T follicular helper cell (primary cell): ENCODE measurements around the gene BCL11B.

Experiments
- DNase-seq: peaks from one replicate; pipeline ENCODE4 v3.0.0-alpha.2; 2020; ENCODE audit warnings: low read depth

BCL11B gene

GRCh38 chr14:99159341-99160340 is 112.4 kb downstream of the BCL11B start:
- no peak for DNase-seq

GRCh38 chr14:99158646-99159165 is 113.3 kb downstream of the BCL11B start:
- DNase-seq = no peak

GRCh38 chr14:99158150-99158549 is 113.8 kb downstream of the BCL11B start:
- DNase-seq = no peak

DNA sequence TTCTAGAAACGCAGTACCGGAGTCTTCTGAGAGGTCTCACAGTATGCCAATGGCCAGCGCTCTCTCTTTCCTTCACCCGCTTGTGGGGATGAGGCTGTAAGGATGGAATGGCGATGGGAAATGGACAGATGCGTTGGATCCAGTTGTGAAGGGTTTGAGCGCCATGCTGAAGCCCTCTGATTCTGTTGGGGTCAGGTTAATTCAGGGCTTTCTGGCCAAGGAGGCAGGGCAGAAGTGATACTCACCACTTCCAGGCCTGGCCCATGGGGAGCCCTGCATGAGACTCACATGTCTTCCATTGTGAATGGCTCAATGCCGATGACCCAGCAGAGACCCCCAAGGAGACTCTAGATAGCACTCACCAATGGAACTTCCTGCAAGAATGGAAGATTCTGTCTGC is 114.3 kb downstream of the BCL11B start:
- DNase-seq = no peak

- no peak for DNase-seq
These were observed 114.8 kb downstream of the BCL11B start for GRCh38 chr14:99157246-99157645.

- DNase-seq = no peak
These were observed 115.2 kb downstream of the BCL11B start for GRCh38 chr14:99156814-99157213.

- no peak for DNase-seq
These were observed 115.9 kb downstream of the BCL11B start for GRCh38 chr14:99156090-99156425.

- DNase-seq = no peak
These were observed 116.6 kb downstream of the BCL11B start for GRCh38 chr14:99155173-99156089.

GRCh38 chr14:99150236-99150635 is 121.8 kb downstream of the BCL11B start:
- no peak for DNase-seq

DNA sequence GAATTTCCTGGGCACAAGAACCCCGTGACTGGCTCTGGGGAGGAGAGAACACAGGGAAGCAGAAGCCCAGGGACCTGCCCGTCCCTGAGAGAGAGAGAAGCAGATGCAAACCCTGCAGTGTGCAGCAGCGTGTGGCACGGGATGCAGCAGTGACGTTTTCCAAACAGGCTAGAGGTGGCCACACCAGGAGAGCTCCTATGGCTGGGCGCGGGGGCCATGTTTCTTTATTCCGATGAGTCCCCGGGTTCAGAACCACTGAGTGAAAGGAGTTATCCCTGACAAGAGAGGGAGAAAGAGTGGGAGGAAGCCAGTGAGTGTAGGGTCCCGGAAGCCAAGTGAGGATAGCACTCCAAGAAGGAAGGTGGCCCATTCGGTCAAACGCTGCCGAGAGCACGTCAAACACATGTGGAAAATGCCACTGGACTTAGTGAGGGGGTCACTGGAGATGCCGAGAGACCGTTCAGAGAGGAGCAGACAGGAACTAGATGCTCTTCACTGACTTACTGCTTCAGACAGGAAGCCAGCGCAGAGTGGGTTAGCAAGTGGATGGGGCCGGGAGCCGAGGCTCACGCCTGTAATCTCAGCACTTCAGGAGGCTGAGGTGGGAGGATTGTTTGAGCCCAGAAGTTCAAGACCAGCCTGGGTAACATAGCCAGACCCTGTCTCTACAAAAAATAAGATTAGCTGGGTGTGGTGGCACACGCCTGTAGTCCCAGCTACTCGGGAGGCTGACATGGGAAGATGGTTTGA is 123.0 kb downstream of the BCL11B start:
- no peak for DNase-seq

- DNase-seq = no peak
These were observed 123.9 kb downstream of the BCL11B start for GRCh38 chr14:99148131-99148530.

DNA sequence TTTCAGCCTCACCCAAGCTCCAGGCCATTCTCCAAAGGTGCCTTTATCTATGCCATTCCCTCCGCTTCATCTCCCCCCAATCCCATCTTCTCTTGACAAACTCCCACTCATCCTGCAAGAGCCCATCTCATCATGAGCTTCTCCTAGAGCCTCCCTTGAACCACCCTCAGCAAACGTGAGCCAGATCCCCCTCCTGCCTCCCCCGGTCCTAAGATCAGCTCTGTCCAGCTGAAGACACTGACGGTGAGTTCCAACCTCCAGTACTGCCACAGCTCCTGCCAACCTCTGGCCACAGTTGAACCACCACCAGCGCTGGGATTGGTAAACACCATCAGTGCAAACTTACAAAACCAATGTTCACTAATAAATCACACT is 124.6 kb downstream of the BCL11B start:
- no peak for DNase-seq

- DNase-seq = no peak
These were observed 125.2 kb downstream of the BCL11B start for GRCh38 chr14:99146616-99147365.

GRCh38 chr14:99145307-99145706 is 126.7 kb downstream of the BCL11B start:
- DNase-seq = no peak

- no peak for DNase-seq
These were observed 128.2 kb downstream of the BCL11B start for GRCh38 chr14:99143793-99144192.

DNA sequence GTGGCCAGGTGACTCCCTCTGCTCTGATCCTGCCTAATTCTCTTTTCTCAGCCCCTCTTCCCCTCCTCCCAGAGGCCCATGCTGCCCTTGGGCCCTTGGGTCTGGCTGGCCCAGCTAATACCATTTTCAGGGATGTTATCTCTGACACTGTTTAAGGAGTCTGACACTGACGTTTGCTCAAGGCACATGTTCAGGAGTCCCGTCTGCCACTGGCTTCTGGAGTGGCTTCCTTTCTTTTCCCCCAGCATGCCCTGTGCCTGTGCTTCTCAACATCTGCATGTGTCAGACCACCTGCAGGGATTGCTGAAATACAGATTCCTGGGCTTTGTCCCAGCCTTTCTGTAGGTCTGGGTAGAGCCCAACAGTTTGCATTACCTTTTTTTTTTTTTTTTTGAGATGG is 128.9 kb downstream of the BCL11B start:
- no peak for DNase-seq

DNA sequence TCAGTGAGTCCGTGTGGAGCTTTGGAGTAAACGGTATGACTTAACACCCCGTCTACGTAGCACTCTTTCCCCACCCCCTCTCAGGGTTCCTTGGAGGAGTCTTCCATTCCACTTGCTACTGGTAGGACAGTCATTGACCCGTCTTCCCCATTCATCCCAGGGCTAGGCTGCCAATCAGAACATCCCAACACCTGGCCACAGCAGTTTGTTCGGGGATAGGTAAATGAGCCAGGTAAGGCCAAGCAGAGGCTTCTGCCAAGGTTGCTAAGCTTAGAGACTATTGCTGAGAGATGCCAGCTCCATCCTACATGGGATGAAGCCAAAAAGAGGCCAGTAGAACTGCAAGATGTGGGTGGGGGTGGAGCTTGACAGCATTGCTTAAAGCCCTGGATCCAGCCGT is 130.8 kb downstream of the BCL11B start:
- no peak for DNase-seq

DNA sequence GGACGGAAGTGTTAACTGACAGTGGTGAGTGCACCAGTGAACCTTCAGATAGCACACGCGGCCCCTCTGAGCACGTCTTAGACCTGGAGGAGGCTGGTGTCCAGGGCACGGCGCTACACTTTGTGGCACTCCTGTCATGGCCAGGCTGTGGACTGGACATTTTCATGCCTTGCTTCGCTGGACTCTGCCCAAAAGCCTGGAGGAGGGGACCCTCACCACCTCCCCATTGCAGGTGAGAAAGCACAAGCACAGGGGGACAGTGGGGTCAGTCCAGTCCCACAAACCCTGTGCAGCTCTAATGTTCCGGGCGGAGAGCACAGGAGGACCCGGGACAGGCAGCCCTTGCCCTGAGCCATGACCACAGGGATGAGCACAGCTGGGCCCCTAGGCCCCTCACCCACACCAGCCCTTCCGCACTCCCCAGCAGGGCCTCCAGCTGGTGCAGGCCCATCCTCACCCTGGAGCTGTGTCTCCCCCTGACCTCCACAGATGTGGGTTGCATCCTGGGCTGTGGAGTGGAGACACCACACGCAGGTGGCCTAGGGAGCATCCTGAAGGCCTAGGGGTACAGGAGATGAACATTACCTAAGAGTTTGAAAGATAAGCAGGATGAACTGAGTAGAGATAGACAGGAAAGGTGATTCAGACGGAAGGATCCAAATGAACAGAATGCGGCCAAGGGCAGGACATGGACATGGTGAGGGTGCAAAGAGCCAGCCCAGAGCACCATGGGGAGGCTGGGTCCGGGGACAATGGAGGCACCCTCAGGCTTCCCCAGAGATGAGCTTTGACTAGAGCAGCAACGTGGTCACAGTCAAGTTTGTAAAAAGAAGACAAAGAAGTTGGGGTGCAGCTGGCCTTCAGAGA is 132.8 kb downstream of the BCL11B start:
- DNase-seq = no peak

GRCh38 chr14:99137913-99138571 is 134.0 kb downstream of the BCL11B start:
- no peak for DNase-seq
